Ovary (tissue), 9 donors: Measurements from ENCODE around the gene NLGN1. TPM values are rescaled to one million over a fixed set of nuclear protein-coding genes. Genes with fewer than 3 reads are reported as not detected.

Experiments used
- DNase-seq, 5 donors: peaks; one replicate each; pipeline ENCODE4 v3.0.0-alpha.2; 2019 to 2020
- H3K27ac ChIP-seq, 2 donors: fragments of 200-600 bp; one replicate each; pipeline versions ENCODE4 v1.5.1 to v1.8.0; 2019 to 2022
- H3K27me3 ChIP-seq: fragments of 200-600 bp; one replicate; pipeline ENCODE4 v1.8.0; 2022
- H3K36me3 ChIP-seq: fragments of 200-600 bp; sonication (generic); one replicate; pipeline ENCODE4 v1.5.1; 2019
- H3K4me1 ChIP-seq: one replicate; pipeline ENCODE4 v1.8.1; 2013; ENCODE audit warnings: mild to moderate bottlenecking, moderate library complexity; ENCODE audit not compliant: insufficient read depth
- H3K4me3 ChIP-seq: fragments of 200-600 bp; sonication (generic); one replicate; pipeline ENCODE4 v1.5.1; 2017
- H3K9me3 ChIP-seq, 2 donors: fragments of 200-600 bp in 1 of 2; sonication (generic) in 1 of 2; one replicate each; pipeline versions ENCODE4 v1.5.1 to v1.8.1; 2013 to 2019; ENCODE audit warnings: mild to moderate bottlenecking in 1 of 2, moderate library complexity in 1 of 2
- CTCF ChIP-seq, 3 donors: fragments of 450-650 bp in 2 of 3; fragments of 200-600 bp in 1 of 3; IDR thresholded peaks; one replicate each; pipeline versions ENCODE4 v1.5.1 to v1.8.0; 2016 to 2022; ENCODE audit warnings: antibody characterized with exemption in 3 of 3, mild to moderate bottlenecking in 1 of 3
- EP300 ChIP-seq: sonication (generic); formaldehyde crosslinking; IDR thresholded peaks from one replicate; pipeline ENCODE4 v1.6.1; 2017; ENCODE audit warnings: antibody characterized with exemption
- POLR2A ChIP-seq: fragments of 450-650 bp; IDR thresholded peaks from one replicate; pipeline ENCODE4 v1.6.1; 2017; ENCODE audit warnings: antibody characterized with exemption, mild to moderate bottlenecking, moderate library complexity
- WGBS, 3 donors: extraction: QIAGEN DNeasy Blood & Tissue Kit in 1 of 3; methylation state at CpG; one replicate each; pipeline versions ENCODE4 v1.1.5 to v1.1.7; 2013 to 2017; 5-methylcytosine and 5-hydroxymethylcytosine counted together
- intact Hi-C, 4 donors: fragments of 100-400 bp; cut with DNase I; formaldehyde crosslinking; loops; one replicate each; pipeline versions ENCODE4 v1.11.0 to v1.15.1; 2022 to 2023
- polyA plus RNA-seq, 2 donors: library from polyadenylated mRNA; stranded (reverse); fragments of 200-250 nt in 1 of 2; fragments of 350-450 nt in 1 of 2; fragmentation: Illumina TruSeq in 1 of 2; extraction: RNeasy Lipid Tissue Mini Kit (QIAGEN cat#74804) in 1 of 2; gene quantifications; one replicate each; pipeline ENCODE4 v1.2.3, GENCODE V29; 2013 to 2014
- total RNA-seq, 7 donors: library from RNA; depleted of rRNA in 2 of 7; stranded (reverse); fragments of >200 nt in 2 of 7; fragmentation: NEBNext Ultra II Directional in 3 of 7; extraction: Animal tissue kit (Norgen Biotek cat#: 25700) in 3 of 7; gene quantifications; one replicate each; pipeline versions ENCODE4 v1.1.0 to v1.2.4, GENCODE V29; 2016 to 2023
- donor health status: DM: no; HTN: no; CAD: no; lungs with moderate emphysema.
- donor health status: DM: no; HTN: no; CAD: no.
- donor health status: Bipolar disorder and iron deficiency.
- donor health status: DM: yes; HTN: yes; CAD: no.
- donor health status: DM: no; HTN: no; CAD: no.
- donor health status: DM: yes; HTN: yes; CAD: no.

NLGN1 gene
- total and polyA plus RNA-seq, 9 donors: 1.2 to 7.7 (median 4.6) TPM

- TF ChIP-seq EP300 (no peak), POLR2A (no peak), CTCF (IDR thresholded peaks at IDR 0.05) (no peak)
- H3K4me1 ChIP-seq: no peaks in the 10 kb centered on the region
- no peaks in the 10 kb centered on the region for H3K9me3 ChIP-seq
- no peak for DNase-seq
- intact Hi-C loops: no loop called here
- H3K4me3 ChIP-seq: no peak overlapping the region
- no peaks in the 10 kb centered on the region for H3K27me3 ChIP-seq
- H3K27ac ChIP-seq: no peak overlapping the region
- 83 to 95% (median 94%) methylated on average over 2 of the region's 2 CpGs for WGBS, 3 donors
- no peaks in the 10 kb centered on the region for H3K36me3 ChIP-seq
These were observed 724.9 kb downstream of the NLGN1 start for GRCh38 chr3:174122411-174122810.

DNA sequence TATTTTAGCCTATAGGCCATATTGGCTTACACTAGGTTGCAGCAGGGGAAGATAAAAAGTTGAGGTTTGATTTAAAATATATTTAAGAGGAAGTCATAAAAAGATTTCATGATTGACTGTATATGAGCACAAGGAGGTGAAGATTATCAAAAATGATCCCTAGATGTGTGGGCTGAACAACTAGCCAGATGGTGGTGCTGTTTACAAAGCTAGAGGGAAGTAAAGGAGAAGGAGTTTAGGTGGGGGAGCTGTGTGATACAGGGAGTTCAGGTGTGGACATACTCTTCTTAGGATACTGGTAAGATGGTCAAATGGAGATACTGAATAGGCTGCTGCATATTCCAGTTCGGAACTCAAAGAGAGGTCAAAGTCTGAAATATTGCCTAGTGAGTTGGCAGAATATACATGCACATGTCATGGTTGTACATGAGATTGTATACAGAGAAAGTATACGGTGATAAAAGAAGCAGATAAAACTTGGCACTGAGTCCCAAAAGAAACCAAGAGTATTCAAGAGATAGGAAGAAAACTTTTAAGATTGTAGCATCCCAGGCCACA is 727.8 kb downstream of the NLGN1 start:
- WGBS, 3 donors: 60 to 77% (median 61%) methylated on average over 2 of the region's 2 CpGs
- H3K9me3 ChIP-seq: no peaks in the 10 kb centered on the region
- TF ChIP-seq POLR2A: no peak
- intact Hi-C loops: no loop called here
- no peaks in the 10 kb centered on the region for H3K4me1 ChIP-seq
- H3K36me3 ChIP-seq: no peaks in the 10 kb centered on the region
- no peak for DNase-seq
- no peaks in the 10 kb centered on the region for H3K27me3 ChIP-seq
- H3K27ac ChIP-seq: no peak overlapping the region
- H3K4me3 ChIP-seq: no peak overlapping the region

- TF ChIP-seq EP300 (no peak), POLR2A (no peak), CTCF (IDR thresholded peaks at IDR 0.05) (no peak)
- H3K4me3 ChIP-seq: no peak overlapping the region
- no peak for DNase-seq
- no peaks in the 10 kb centered on the region for H3K4me1 ChIP-seq
- WGBS, 3 donors: 79 to 95% (median 82%) methylated on average over 4 of the region's 4 CpGs
- intact Hi-C loops: no loop called here
- no peaks in the 10 kb centered on the region for H3K27me3 ChIP-seq
- H3K9me3 ChIP-seq: no peaks in the 10 kb centered on the region
- H3K27ac ChIP-seq: no peak overlapping the region
- H3K36me3 ChIP-seq: no peaks in the 10 kb centered on the region
These were observed 729.6 kb downstream of the NLGN1 start for GRCh38 chr3:174126990-174127758.

DNA sequence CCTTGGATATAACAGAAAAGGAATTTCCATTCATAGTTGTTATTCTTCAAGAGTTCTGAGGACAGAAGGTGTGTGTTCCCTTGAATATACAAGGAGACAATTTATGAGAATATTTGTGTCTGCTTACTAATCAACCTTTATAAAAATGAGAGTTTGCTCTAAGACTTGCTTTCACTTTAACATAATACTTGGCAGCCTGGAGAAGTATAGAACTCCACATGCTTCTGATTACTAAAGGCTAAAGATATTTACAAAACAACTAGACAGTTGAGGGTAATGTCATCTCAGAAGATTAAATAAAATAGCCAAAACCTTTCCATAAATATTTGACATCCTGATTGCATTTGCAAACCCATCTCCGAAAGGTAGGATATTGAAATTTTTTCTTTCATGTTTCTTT is 734.5 kb downstream of the NLGN1 start:
- H3K36me3 ChIP-seq: no peaks in the 10 kb centered on the region
- DNase-seq: no peak
- no peak overlapping the region for H3K27ac ChIP-seq
- intact Hi-C loops: no loop called here
- TF ChIP-seq EP300 (no peak), POLR2A (no peak), CTCF (IDR thresholded peaks at IDR 0.05) (no peak)
- no peaks in the 10 kb centered on the region for H3K27me3 ChIP-seq
- no peaks in the 10 kb centered on the region for H3K9me3 ChIP-seq
- no peaks in the 10 kb centered on the region for H3K4me1 ChIP-seq
- 15 to 56% (median 55%) methylated on average over 1 of the region's 1 CpG for WGBS, 3 donors
- H3K4me3 ChIP-seq: no peak overlapping the region

DNA sequence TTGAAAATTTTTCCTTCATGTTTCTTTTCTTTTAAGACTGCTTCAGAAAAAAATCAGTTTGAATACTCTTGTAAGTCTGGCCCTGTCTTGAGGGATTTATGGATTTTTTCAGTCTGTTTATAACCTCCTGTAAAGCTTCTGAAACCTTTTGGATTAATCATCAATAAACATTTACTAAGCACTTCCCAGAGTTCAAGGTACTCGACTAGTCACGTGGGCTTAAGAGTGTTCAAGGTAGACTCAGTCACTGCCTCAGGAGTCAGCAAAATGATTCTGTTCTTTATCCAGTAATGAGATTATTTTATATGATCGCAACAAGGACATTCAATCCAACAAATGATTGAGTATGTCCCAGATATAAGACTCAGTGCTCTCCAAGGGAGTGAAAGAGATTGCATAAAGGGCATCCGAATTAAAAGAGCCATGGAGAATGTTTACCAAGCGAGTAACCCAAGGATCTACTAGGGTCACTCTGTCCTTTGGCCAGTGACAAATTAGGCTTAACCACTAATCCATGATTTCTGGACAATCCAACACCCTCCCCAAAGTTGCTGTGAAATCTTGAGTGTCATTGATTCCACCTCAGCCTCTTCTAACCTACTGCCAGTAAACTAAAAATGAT is 735.0 kb downstream of the NLGN1 start:
- intact Hi-C loops: no loop called here
- H3K27ac ChIP-seq: no peak overlapping the region
- H3K4me3 ChIP-seq: no peak overlapping the region
- no peaks in the 10 kb centered on the region for H3K27me3 ChIP-seq
- no peaks in the 10 kb centered on the region for H3K4me1 ChIP-seq
- no peaks in the 10 kb centered on the region for H3K9me3 ChIP-seq
- 76 to 79% (median 79%) methylated on average over 5 of the region's 5 CpGs for WGBS, 3 donors
- no peaks in the 10 kb centered on the region for H3K36me3 ChIP-seq
- TF ChIP-seq POLR2A (no peak), CTCF (IDR thresholded peaks at IDR 0.05) (no peak), EP300 (no peak)
- DNase-seq: no peak
